Aorta (tissue), 5 donors: Measurements from ENCODE around the gene VWCE. TPM values are rescaled to one million over a fixed set of nuclear protein-coding genes. Genes with fewer than 3 reads are reported as not detected.
"Not testable (repeated sequence)": the region's sequence is repeated elsewhere in the genome, so short reads cannot be mapped to it uniquely, and the experiment has no call there.

ENCODE experiments used
- ATAC-seq: fragments of 200-7000 bp; cut with Tn5 transposase; one replicate; pipeline ENCODE4 v1.9.1; 2022; ENCODE audit warnings: moderate library complexity; ENCODE audit not compliant: low FRiP score
- DNase-seq, 2 donors: peaks; one replicate each; pipeline ENCODE4 v3.0.0-alpha.2; 2020
- H3K27ac ChIP-seq, 2 donors: one replicate each; pipeline ENCODE4 v1.5.1; 2013; ENCODE audit warnings: low read length in 2 of 2, mild to moderate bottlenecking in 2 of 2, moderate library complexity in 2 of 2, control low read depth in 1 of 2, inconsistent platforms in 1 of 2, low read depth in 1 of 2
- H3K27me3 ChIP-seq, 2 donors: one replicate each; pipeline ENCODE4 v1.6.1; 2013; ENCODE audit warnings: control low read depth in 1 of 2, low read length in 1 of 2, mild to moderate bottlenecking in 1 of 2, moderate library complexity in 1 of 2; ENCODE audit not compliant: insufficient read depth in 2 of 2, control insufficient read depth in 1 of 2
- H3K36me3 ChIP-seq, 2 donors: one replicate each; pipeline ENCODE4 v1.6.1; 2013; ENCODE audit warnings: control low read depth in 1 of 2, low read length in 1 of 2, mild to moderate bottlenecking in 1 of 2; ENCODE audit not compliant: insufficient read depth in 2 of 2, control insufficient read depth in 1 of 2
- H3K4me1 ChIP-seq, 2 donors: one replicate each; pipeline ENCODE4 v1.6.1; 2013; ENCODE audit warnings: low read length in 2 of 2, control low read depth in 1 of 2, mild to moderate bottlenecking in 1 of 2, moderate library complexity in 1 of 2; ENCODE audit not compliant: insufficient read depth in 2 of 2, control insufficient read depth in 1 of 2
- H3K4me3 ChIP-seq, 2 donors: one replicate each; pipeline ENCODE4 v1.5.1; 2013; ENCODE audit warnings: low read length in 2 of 2, control low read depth in 1 of 2, mild to moderate bottlenecking in 1 of 2
- H3K9me3 ChIP-seq: one replicate; pipeline ENCODE4 v1.6.1; 2013; ENCODE audit warnings: mild to moderate bottlenecking, low read length; ENCODE audit not compliant: control insufficient read depth
- WGBS, 2 donors: extraction: QIAGEN DNeasy Blood & Tissue Kit; methylation state at CpG; one replicate each; pipeline ENCODE4 v1.1.7; 2013; 5-methylcytosine and 5-hydroxymethylcytosine counted together
- intact Hi-C, 2 donors: fragments of 100-400 bp; cut with DNase I; formaldehyde crosslinking; loops; one replicate each; pipeline versions ENCODE4 v1.14.2 to v1.15.0; 2022
- polyA plus RNA-seq, 2 donors: library from polyadenylated mRNA; stranded (reverse); fragments of 200-250 nt; gene quantifications; one replicate each; pipeline ENCODE4 v1.2.3, GENCODE V29; 2013
- total RNA-seq, 2 donors: library from RNA; stranded (reverse); fragmentation: NEBNext Ultra II Directional; extraction: Animal tissue kit (Norgen Biotek cat#: 25700); gene quantifications; one replicate each; pipeline ENCODE4 v1.2.1, GENCODE V29; 2021
- donor health status: healthy with polysubstance abuse.
- donor health status: Bipolar disorder and iron deficiency.
- donor health status: DM: no; HTN: no; CAD: no.
- donor health status: DM: no; HTN: no; CAD: no.
- donor health status: DM: yes; HTN: yes; CAD: no.

VWCE gene
- total and polyA plus RNA-seq, 4 donors: 2.0 to 5.6 (median 3.0) TPM; not detected in 1

DNA sequence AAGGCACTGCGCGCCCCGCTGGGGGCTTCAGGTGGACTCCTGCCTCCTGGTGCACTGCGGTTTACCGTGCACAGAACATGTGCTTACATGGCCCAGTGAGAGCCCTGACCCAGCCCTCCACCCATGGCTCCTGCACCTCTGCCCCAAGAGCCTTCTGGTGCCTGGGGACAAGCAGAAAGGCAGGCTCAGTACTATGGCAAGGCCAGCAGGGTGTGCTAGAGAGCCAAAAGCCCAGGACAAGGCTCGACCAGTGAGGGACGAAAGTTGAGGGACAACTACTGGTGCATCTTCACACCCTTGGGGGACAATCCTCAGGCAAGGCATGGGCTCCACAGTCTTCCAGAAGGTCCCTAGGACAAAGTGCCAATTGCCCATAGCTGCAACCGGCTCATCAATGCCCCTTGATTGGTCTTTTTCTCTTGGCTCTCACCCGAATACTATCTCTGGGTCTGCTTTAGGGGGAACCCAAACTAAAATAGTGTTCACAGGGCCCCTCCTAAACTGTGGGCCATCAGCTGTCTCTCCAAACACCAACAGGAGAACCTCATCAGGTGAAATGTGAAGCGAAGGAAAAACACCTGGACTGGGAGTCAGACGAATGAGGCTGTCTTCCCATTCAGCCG is 40.6 kb downstream of the VWCE start:
- H3K9me3 ChIP-seq: no peaks in the 10 kb centered on the region
- peak; percentile 74 to 83 for DNase-seq

DNA sequence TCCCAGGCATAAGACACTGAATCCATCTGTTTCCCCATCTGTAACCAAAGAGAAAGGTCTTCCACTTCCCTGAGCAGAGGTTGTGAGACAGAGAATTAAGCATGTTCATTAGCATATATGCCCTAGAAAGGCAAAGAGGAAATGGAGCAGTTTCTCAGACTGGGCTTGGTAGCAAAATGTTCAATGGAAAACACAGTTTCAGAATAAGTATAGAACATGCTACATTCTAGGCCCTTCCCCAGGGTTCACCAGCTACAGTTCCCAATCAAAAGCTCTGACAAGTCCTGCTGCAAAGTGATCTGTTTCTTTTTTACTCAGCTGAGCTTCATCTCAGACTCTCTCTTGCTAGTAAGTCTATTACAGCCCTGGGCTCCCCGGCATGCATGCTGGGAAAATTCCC is 42.8 kb downstream of the VWCE start:
- H3K27me3 ChIP-seq, H3K4me3 ChIP-seq, ATAC-seq, H3K4me1 ChIP-seq, DNase-seq, H3K36me3 ChIP-seq, H3K27ac ChIP-seq, H3K9me3 ChIP-seq, intact Hi-C loops: not testable (repeated sequence)
- WGBS, 2 donors: 38 to 47% methylated on average over 1 of the region's 1 CpG

More for the DNA sequence above, 40.6 kb downstream of the VWCE start:
- intact Hi-C loops: no loop called here
- H3K36me3 ChIP-seq: peaks cover 0 to 2% of the 10 kb centered on the region in 2 donors
- 52 to 57% methylated on average over 12 of the region's 12 CpGs for WGBS, 2 donors
- ATAC-seq: peak; percentile 72
- no peaks in the 10 kb centered on the region for H3K27me3 ChIP-seq
- no peak overlapping the region for H3K27ac ChIP-seq
- H3K4me3 ChIP-seq: no peak overlapping the region
- no peaks in the 10 kb centered on the region for H3K4me1 ChIP-seq

DNA sequence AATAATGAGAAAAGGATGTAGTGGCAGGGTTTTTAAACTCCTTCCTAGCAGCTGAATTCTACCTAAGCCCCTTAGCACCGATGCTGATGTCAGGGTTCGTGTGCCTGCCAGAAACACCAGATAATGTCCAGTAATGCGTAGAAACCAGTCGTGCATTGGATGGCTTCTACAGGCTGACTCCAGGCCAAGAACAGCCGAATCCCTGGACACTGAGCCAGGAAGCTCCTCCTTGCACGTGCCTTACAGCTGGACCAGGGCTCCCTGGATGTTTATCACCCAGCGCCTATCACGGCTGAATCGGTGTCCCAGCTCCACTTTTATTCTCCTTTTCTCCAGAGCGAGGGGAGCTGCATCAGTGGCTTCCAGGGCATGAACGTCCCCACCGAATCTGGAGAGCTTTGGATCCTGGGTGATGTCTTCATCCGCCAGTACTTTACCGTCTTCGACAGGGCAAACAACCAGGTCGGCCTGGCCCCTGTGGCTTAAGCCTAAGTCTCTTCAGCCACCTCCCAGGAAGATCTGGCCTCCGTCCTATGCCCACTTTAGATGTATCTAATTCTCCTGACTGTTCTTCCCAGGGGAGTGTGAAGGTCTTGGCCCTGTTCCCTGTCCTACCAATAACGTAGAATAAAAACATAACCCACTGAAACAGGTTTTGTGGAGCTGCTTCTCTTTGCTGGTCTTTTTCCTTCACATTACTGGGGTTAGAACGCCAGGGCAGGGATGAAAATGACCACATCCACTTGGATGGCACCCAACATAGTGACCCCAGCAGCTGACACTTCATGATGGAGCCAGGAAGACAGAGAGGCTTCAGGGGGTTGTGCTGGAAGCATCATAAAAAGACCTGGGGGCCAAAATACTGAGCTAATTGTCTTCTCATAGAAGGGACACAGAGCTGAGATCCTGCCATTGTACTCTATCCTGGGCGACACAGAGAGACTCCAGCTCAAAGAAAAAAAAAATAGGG is 44.0 kb downstream of the VWCE start:
- H3K9me3 ChIP-seq, H3K27ac ChIP-seq, H3K4me3 ChIP-seq, H3K36me3 ChIP-seq, H3K4me1 ChIP-seq, intact Hi-C loops, H3K27me3 ChIP-seq, ATAC-seq: not testable (repeated sequence)
- peak in 1 of 2 donors; percentile 14 for DNase-seq
- WGBS, 2 donors: 55 to 63% methylated on average over 20 of the region's 20 CpGs

DNA sequence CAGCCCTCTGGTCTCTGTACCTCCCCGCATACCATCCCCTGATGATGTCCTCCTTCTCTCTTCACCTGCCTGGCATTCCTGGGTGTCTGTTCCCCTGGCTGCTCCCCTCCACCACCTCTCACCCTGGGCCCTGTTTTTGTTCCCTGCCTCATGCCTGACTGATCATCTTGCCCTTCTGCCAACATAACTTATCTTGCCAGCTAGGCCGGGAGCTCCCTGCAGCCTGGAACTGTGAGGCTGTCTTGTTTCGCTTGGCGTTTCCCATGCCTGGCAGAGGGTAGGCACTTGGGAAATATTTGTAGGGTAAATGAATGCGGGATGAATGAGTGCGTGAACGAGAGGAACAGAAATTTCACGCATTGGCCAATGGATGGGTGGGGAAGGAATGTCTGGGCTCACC is 45.9 kb downstream of the VWCE start:
- intact Hi-C loops, H3K9me3 ChIP-seq, H3K4me3 ChIP-seq, H3K36me3 ChIP-seq, H3K27ac ChIP-seq, ATAC-seq, H3K27me3 ChIP-seq, H3K4me1 ChIP-seq: not testable (repeated sequence)
- peak in 1 of 2 donors; percentile 17 for DNase-seq
- 26 to 30% methylated on average over 8 of the region's 8 CpGs for WGBS, 2 donors

DNA sequence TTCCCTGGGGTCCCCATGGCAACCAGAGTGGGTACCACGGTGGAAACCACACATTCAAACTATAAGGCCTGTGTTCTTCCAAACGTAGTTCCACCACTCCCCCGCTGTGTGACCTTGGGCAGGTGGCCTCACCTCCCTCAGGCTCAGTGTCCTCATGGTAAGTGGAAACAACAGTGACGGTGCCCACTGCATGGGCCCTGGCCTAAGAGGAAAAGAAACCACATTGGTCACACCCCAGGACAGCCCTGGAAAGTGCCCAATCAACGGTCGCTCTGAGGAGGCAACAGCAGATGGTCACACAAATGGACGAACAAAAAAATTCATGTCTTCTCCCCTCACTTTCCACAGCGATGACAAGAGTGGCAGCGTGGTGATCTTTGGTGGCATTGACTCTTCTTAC is 47.0 kb downstream of the VWCE start:
- H3K9me3 ChIP-seq, H3K4me1 ChIP-seq, ATAC-seq, intact Hi-C loops, H3K27me3 ChIP-seq, H3K36me3 ChIP-seq, H3K27ac ChIP-seq, H3K4me3 ChIP-seq: not testable (repeated sequence)
- WGBS, 2 donors: 90 to 91% methylated on average over 9 of the region's 9 CpGs
- DNase-seq: peak in 1 of 2 donors; percentile 38

DNA sequence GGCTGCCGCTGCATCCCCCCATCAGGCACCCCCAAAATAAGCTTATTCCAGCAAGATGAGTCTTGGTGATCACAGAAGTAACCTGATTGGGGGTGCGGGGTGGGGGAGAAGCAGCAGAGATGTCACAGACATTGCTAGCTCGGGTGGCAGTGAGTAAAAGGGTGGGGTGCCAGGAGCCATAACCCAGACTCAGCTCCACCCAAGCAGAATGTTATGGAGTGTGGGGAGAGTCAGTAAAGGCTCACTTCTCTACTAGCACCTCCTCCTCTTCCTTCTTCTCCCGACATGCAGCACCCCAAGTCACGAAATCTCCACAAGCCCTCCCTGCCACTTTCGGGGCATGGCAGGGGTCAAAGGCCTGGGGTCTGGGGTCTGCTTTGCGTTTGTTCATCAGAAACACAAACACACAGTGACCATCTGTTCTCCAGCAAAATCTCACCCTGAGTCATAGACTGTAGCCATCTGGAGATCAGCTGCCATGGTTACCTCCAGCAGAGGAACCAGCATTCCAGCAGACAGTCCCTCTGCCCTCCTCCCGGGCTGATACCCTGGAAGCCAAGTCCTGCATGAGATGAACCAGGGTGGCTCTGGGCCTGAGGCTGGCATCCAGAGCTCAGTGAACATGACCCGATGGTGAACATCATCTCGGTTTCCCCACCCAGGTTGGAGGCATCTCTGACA is 49.7 kb downstream of the VWCE start:
- H3K27me3 ChIP-seq, intact Hi-C loops, H3K4me3 ChIP-seq, H3K9me3 ChIP-seq, H3K4me1 ChIP-seq, ATAC-seq, H3K27ac ChIP-seq, DNase-seq, H3K36me3 ChIP-seq: not testable (repeated sequence)
- no CpG with 5 or more reads among the region's 10 CpGs for WGBS, 2 donors

DNA sequence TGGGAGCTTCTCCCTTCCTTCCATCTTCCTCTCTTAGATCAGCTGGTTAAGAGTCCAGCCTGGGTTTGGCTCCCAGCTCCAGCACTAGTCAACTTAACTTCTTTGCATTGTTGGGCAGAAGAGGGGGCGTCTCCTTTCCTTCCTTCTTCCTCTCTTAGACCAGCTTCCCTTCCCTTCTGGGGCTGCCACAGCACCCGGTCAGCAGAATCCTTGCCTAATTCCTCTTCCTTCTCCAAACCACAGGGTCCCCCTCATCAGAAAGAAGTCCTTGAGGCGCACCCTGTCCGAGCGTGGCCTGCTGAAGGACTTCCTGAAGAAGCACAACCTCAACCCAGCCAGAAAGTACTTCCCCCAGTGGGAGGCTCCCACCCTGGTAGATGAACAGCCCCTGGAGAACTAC is 53.6 kb downstream of the VWCE start:
- not testable (repeated sequence) for ATAC-seq, H3K36me3 ChIP-seq

DNA sequence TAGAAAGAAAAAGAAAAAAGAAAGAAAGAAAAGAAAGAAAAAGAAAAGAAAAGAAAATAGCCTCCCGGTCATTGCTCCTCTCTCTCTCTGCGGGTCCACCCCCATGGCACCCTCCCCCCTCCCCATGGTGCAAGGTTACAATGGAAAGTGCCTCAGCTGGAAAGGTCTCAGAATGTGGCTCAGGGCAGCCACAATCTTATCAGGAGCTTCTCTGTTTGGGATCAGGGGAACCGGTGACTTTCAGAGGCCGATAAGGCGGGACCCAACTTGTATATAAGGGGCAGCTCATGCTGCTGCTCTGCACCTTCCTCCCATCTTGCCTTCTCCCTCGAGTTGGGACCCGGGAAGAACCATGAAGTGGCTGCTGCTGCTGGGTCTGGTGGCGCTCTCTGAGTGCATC is 54.2 kb downstream of the VWCE start, which contains the start of gene PGA5:
PGA5 (plus strand) TSS at position 301 of the 400 bp plus-strand sequence; CDS start at position 353, 52 bp downstream.
- WGBS, 2 donors: no CpG with 5 or more reads among the region's 8 CpGs

More for the DNA sequence above, 53.6 kb downstream of the VWCE start:
- H3K27me3 ChIP-seq, H3K9me3 ChIP-seq, H3K4me3 ChIP-seq, H3K27ac ChIP-seq, H3K4me1 ChIP-seq, intact Hi-C loops, DNase-seq: not testable (repeated sequence)
- WGBS, 2 donors: no CpG with 5 or more reads among the region's 5 CpGs

More for the DNA sequence above, 54.2 kb downstream of the VWCE start, which contains the start of gene PGA5:
- H3K27ac ChIP-seq, ATAC-seq, DNase-seq, H3K9me3 ChIP-seq, H3K4me1 ChIP-seq, H3K36me3 ChIP-seq, H3K27me3 ChIP-seq, intact Hi-C loops, H3K4me3 ChIP-seq: not testable (repeated sequence)
